Activated effector memory CD4-positive, alpha-beta T cell treated with anti-CD3 and anti-CD28 coated beads, Interleukin-2, amount 50 U/mL, for 16 hours (primary cell): ENCODE measurements around the gene KCNS1.
A peak's percentile ranks its signal among the peaks of the same experiment; 100 is the strongest.

Source experiments
- DNase-seq: peaks from one replicate; pipeline ENCODE4 v3.0.0-alpha.2; 2020

Gene KCNS1

GRCh38 chr20:45105317-45105716, 4.4 kb upstream of the KCNS1 start:
- DNase-seq, result no peak

DNA sequence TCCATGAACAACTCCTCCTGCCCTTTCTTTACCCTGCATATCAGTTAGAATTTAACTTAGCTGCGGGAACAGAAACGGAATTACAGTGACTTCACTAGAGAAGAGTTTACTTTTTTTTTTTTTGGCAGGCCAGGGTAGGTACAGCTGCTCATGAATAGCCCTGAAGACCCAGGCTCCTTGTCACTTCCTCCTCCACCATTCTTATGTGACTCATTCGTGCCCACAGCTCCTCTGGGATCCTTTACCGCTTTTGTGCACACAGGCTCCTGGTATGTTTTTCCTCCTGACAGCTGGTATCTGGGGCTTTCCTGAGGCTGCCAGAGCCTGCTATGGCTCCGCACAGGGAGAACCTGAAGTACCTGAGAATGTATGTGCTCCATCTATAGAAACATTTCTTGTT, 3.9 kb upstream of the KCNS1 start:
- no peak for DNase-seq

DNA sequence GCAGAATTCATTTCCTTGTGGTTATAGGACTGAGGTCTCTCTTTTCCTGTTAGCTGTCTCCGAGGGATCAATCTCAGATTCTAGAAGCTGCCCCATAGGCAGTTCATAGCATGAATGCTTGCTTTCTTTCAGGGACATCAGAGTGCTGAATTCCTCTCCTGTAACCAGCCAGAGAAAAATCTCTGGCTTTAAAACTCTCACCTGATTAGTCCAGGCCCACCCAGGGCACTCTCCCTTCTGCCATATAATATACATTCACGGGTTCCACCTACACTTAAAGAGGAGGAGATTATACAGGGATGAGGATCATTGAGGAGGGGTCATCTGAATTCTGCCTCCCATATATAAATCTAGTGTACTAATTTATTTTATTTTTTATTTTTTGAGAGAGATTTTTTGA, 2.1 kb upstream of the KCNS1 start:
- no peak for DNase-seq

- DNase-seq, result no peak
These were observed 465 bp upstream of the KCNS1 start for GRCh38 chr20:45101333-45101850.

DNA sequence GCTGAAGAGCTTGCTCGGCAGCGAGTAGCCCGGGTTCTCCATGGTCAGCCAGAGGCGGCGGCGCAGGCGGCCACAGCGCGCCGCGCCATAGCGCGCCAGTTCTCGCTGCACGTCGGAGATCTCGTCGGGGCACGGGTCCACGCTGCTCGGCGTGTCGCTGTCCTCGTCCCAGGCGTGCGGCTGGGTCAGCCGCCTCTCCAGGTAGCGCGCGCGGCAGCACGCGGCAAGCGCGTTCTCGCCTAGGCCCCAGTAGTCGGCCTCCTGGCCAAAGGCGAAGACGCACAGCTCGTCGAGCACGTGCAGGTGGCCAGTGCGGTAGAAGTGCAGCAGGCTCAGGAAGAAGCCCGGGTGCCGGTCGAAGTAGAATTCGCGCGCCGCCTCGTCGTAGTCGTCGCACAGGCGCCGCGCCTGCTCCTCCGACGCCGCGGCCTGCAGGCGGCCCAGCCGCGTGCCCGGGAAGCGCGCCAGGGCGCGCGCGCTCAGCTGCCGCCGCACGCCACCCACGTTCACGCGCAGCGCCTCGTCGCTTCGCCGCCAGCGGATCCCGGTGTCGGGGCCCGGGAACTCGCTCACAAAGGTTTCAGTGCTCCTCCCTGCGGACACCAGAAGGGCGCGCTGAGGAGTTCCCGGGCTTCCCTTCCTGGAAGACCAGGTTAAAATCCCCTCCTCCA, 2.7 kb downstream of the KCNS1 start:
- no peak for DNase-seq

DNA sequence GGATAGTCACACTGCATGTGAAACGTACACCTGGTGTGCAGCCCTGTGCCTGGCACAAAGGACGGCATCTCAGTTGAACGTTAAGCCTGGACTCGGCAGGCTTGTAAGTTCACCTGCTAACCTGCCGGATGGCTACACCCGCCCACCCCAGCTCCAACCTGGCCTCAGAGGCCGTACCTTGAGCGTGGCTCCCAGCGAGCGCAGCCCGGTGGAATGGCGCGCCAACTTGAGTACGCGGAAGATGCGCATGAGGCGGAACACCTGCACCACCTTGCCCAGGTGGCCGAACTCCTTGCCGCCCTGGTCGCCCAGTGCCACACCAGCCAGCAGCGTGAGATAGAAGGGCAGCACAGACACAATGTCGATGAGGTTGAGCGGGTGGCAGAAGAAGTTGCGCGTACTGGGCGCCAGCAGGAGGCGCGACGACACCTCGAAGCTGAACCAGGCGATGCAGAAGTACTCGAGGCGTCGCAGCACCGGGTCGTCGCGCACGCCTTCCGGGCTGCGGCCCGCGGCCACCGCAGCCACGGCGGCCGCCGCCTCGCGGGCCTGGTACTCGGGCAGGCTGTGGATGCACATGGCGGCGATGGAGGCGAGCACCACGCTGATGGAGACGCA, 3.3 kb downstream of the KCNS1 start:
- DNase-seq, result peak; percentile 73

DNA sequence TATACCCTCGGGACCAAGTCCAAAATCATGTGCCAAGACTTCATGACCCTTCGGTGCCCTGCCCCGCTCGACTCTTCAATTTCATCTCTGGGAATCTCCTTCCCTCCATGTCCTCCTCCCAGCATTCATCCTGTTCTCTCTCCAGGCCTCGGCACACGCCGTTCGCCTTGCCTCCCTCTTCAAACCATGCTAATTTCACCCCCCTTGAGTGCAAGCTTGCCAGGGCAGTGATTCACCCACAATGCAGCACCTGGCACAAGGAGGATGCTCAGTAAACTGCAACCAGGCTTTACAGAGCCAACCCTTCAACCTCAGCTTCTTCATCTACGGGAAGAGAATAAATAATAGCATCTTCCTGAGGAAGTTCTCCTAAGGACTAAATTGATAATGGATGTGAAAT, 4.1 kb downstream of the KCNS1 start:
- no peak for DNase-seq

DNA sequence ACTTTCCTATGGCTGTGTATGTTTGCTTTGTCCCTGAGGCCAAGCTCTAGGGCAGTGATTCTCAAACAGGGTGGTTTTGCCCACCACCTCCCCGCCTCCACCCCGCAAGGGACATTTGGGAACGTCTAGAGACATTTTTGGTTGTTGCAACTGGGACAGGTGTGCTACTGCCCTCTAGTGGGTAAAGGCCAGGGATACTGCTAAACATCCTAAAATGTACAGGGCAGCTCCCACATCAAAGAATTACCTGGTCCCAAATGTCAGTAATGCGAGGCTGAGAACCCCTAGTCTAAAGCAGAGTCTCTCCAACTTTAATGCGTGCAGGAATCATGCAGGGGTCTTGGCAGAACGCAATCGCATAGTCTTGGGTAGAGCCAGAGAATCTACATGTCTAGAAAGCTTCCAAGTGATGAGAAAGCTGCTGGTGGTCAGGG, 5.1 kb downstream of the KCNS1 start:
- peak; percentile 78 for DNase-seq

- no peak for DNase-seq
These were observed 5.9 kb downstream of the KCNS1 start for GRCh38 chr20:45094864-45095574.

DNA sequence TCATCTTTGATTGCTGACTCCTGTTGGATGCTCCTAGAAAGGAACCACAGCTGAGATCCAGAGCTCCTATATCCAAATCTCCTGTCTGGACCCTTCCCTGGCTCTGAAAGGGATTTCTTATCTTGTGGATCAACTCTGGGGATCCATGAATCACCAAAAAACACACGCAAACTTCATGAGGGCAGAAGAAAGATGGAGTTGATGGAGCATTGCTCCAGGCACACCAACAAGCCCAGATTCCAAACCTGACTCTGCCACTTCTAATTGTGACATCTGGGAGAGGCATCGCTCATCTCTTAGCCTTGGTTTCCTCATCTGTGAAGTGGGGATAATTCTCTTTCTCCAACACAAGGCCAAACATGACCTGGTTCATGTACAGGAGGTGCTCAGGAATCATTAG, 6.7 kb downstream of the KCNS1 start:
- no peak for DNase-seq

DNA sequence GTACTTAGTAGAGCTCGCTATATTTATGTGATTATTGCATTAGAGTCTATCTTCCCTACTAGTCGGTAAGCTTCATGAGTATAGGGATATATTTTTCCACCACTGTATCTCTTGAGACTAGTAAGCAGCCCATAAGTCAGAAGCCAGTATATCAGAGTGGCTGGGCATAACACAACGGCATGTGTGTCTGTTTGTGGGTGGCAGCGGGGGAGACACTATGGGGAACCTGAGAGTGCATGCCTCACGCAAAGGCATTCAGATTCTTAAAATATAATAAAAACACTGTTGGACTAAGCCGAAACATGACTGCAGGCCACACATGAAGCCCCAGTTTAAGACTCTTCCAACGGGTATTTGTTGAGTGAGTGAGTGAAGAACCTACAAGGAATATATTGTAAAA, 8.0 kb downstream of the KCNS1 start:
- DNase-seq, result no peak

- no peak for DNase-seq
These were observed 9.6 kb downstream of the KCNS1 start for GRCh38 chr20:45091366-45091765.

DNA sequence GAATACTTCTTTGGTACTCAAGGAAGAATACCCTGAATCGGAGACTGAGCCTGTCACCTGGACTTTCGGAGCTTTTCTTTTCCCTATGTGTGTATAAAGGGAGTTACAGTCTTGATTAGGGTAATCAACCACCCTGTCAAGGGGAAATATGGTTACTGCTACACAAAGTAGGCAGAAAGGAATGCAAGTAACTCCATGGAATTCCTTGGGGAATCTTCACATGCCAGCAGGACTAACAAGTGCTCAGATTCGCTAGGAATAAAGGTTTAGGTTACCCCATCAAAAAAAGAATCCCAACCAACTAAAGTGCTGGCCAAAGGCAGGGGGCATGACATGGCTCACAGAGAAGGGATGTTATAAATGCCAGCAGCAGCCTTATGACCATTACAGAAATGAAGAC, 10.4 kb downstream of the KCNS1 start:
- DNase-seq, result no peak

- DNase-seq, result no peak
These were observed 12.7 kb downstream of the KCNS1 start for GRCh38 chr20:45088247-45088646.

- no peak for DNase-seq
These were observed 13.1 kb downstream of the KCNS1 start for GRCh38 chr20:45087814-45088213.

- DNase-seq, result no peak
These were observed 13.7 kb downstream of the KCNS1 start for GRCh38 chr20:45087097-45087790.

DNA sequence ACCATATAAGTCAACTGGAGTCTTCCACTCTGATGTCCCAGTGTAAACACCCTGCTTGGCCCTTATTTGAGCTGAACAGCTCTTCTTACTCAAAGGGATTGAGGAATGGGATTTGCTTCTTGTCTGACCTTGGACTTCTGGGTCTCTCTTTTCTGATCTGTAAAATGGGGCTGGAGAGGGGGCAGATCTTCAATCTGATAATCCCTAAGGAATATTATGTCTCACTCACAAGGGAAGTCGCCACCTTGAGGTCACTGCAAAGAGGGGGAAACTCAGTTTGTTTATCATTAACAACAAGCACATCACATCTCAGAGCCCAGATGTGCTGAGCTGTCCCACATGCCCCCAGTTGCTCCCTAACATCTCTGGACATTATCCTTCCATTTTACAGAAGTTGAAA, 15.1 kb downstream of the KCNS1 start:
- no peak for DNase-seq

DNA sequence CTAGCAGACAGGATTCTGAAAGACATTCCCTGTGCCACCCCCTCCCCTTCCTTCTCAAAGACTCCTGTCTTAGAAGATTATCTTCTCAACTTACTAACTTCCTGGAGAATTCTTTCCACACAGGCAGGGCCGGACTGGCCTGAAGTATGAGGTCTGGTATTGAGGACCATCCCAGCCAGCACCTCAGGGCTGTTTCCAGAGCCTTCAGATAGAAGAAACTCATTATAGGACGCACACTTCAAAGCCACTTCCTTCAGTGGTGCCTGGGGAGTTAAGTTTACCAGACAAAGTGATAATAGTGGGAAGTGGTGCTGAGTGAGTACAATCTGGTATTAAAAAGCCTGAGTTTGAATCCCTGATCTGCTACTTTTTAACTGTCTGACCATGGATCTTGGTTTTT, 15.6 kb downstream of the KCNS1 start:
- DNase-seq, result no peak

GRCh38 chr20:45083127-45083526, 17.8 kb downstream of the KCNS1 start:
- DNase-seq, result no peak

DNA sequence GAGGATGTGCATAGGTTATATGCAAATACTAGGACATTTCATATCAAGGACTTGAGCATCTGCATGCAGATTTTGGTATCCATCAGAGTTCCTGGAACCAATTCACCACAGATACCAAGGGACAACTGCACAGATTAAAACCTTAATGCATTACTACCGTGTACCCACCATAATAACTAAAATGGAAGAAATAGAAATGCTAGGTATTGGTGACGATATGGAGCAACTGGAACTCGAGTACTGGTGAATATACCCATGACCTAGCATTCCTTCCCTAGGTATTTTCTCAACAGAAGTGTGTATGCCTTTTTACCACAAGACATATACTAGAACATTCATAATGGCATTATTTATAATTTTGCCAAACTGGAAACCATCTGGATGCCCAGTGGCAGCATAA, 18.5 kb downstream of the KCNS1 start:
- DNase-seq, result no peak

DNA sequence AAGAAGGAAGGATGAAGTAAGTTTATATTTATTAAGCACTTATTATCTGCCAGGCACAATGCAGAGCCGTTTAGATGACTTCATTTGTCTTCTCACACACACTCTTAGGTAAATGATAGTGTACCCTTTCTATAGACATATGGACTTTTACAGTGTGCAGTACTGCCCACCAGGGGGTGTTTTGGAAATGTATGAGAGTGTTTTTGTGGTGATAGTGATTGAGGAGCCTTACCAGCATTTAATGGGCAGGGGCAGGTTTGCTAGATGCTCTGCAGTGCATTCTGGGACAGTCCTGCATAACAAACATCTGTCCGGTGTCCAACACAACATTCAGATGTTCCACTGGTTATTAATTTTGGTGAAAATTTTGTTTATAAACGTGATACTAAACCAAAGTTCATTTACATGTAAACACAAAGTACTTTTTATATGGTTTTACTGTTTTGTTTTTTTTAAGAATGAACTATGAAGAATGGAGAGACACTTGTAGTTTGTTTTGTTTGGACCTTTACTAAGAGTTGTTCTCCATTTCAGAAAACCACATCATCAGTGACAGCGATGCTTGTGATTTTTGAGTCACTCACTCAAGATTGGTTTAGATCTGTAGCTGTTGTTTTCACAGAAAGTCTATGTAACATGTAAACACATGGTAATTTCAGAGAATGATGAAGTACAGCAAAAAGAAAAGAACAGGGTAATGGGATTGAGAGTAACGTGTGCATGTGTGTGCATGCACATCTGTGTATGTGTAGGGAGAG, 19.9 kb downstream of the KCNS1 start:
- no peak for DNase-seq

DNA sequence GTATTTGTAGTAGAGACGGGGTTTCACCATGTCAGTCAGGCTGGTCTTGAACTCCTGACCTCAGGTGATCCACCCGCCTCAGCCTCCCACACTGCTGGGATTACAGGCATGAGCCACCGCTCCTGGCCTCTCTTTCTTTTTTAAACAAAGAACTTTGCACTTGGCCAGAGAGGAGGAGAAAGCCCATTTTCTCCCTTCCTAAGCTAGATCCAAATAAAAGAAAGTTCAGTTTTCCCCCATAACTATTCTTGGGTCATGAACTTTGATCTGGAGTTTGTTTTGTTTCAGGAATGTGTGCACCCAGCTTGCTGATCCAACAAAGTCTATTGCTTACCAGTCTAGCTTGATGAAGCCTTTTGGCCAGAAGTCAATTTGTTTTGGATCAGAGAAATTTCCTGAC, 23.4 kb downstream of the KCNS1 start:
- no peak for DNase-seq

GRCh38 chr20:45073221-45073620, 27.7 kb downstream of the KCNS1 start:
- DNase-seq, result no peak
